CD4-positive, alpha-beta T cell (primary cell): ENCODE measurements around the gene KLHL24. TPM values are rescaled to one million over a fixed set of nuclear protein-coding genes. Genes with fewer than 3 reads are reported as not detected.
"Not testable (repeated sequence)": the region's sequence is repeated elsewhere in the genome, so short reads cannot be mapped to it uniquely, and the experiment has no call there.

Experiments used
- ATAC-seq: fragments of 200-7000 bp; cut with Tn5 transposase; one replicate; pipeline ENCODE4 v1.10.0; 2022; ENCODE audit warnings: mild to moderate bottlenecking; ENCODE audit not compliant: poor library complexity
- CTCF ChIA-PET: fragments of 350-600 bp; sonication (Branson Sonifier 250); formaldehyde crosslinking; loops from one replicate; lab custom pipeline; 2021; ENCODE audit warnings: antibody characterized with exemption, inconsistent platforms; lab: Charles Lee
- POLR2A ChIA-PET: fragments of 350-600 bp; sonication (Branson Sonifier 250); formaldehyde crosslinking; loops from one replicate; lab custom pipeline; 2021; ENCODE audit warnings: antibody characterized with exemption, inconsistent platforms; lab: Charles Lee
- DNase-seq, 14 experiments: peaks; one replicate each; pipeline ENCODE4 v3.0.0-alpha.2; 2013 to 2020; ENCODE audit warnings: mixed read lengths in 2 of 14
- H3K27ac ChIP-seq, 2 donors: one replicate each; pipeline versions ENCODE4 v1.5.1 to v1.7.0; 2013; ENCODE audit warnings: low read length in 2 of 2, low read depth in 1 of 2, mild to moderate bottlenecking in 1 of 2
- H3K27me3 ChIP-seq, 2 experiments: 1 replicate in 1 of 2; 2 replicates in 1 of 2; pipeline versions ENCODE4 v1.6.1 to v1.7.0; 2013; ENCODE audit warnings: low read length in 2 of 2, control low read depth in 1 of 2, mild to moderate bottlenecking in 1 of 2, moderate library complexity in 1 of 2; ENCODE audit not compliant: insufficient read depth in 2 of 2, control insufficient read depth in 1 of 2
- H3K36me3 ChIP-seq: one replicate; pipeline ENCODE4 v1.6.1; 2013; ENCODE audit warnings: low read length, control low read depth; ENCODE audit not compliant: insufficient read depth
- H3K4me1 ChIP-seq: one replicate; pipeline ENCODE4 v1.6.1; 2013; ENCODE audit warnings: low read length, control low read depth; ENCODE audit not compliant: insufficient read depth
- H3K4me3 ChIP-seq: one replicate; pipeline ENCODE4 v1.5.1; 2013; ENCODE audit warnings: mild to moderate bottlenecking, low read length, moderate library complexity
- H3K9me3 ChIP-seq, 2 experiments: 1 replicate in 1 of 2; 2 replicates in 1 of 2; pipeline versions ENCODE4 v1.6.1 to v1.7.0; 2013; ENCODE audit warnings: low read length in 2 of 2, mild to moderate bottlenecking in 2 of 2, control low read depth in 1 of 2, moderate library complexity in 1 of 2; ENCODE audit not compliant: control insufficient read depth in 1 of 2, insufficient read depth in 1 of 2
- H3K27ac Mint-ChIP-seq: one replicate; pipeline ENCODE4 v1.8.0; 2020; ENCODE audit warnings: mixed read lengths
- H3K27me3 Mint-ChIP-seq: one replicate; pipeline ENCODE4 v1.8.0; 2021; ENCODE audit warnings: mixed read lengths
- H3K36me3 Mint-ChIP-seq: one replicate; pipeline ENCODE4 v1.8.0; 2021; ENCODE audit warnings: low read depth, mixed read lengths
- H3K4me1 Mint-ChIP-seq: one replicate; pipeline ENCODE4 v1.8.0; 2021; ENCODE audit warnings: low read depth, mixed read lengths
- H3K4me3 Mint-ChIP-seq: one replicate; pipeline ENCODE4 v1.8.0; 2020; ENCODE audit warnings: mild to moderate bottlenecking, mixed read lengths
- H3K9me3 Mint-ChIP-seq: one replicate; pipeline ENCODE4 v1.8.0; 2020; ENCODE audit warnings: mixed read lengths
- intact Hi-C, 2 experiments: fragments of 100-400 bp; cut with DNase I in 1 of 2; cut with micrococcal nuclease in 1 of 2; formaldehyde crosslinking; loops; one replicate each; pipeline versions ENCODE4 v1.15.1 to v1.9.0; 2023 to 2025; cut with DNase I, micrococcal nuclease
- total RNA-seq, 174 experiments: library from RNA in 2 of 174; stranded (reverse) in 2 of 174; gene quantifications; one replicate each; pipeline ENCODE4 v1.2.3 and lab custom pipeline; 2021 to 2026
- TF ChIP-seq, protein P1 (sequence below): fragments of 200-600 bp; IDR thresholded peaks from one replicate; pipeline ENCODE4 v1.8.0; 2022; ENCODE audit warnings: antibody characterized with exemption, mild to moderate bottlenecking

Gene KLHL24
- total RNA-seq, 2 experiments from 2014 or later = 190 to 191 TPM

DNA sequence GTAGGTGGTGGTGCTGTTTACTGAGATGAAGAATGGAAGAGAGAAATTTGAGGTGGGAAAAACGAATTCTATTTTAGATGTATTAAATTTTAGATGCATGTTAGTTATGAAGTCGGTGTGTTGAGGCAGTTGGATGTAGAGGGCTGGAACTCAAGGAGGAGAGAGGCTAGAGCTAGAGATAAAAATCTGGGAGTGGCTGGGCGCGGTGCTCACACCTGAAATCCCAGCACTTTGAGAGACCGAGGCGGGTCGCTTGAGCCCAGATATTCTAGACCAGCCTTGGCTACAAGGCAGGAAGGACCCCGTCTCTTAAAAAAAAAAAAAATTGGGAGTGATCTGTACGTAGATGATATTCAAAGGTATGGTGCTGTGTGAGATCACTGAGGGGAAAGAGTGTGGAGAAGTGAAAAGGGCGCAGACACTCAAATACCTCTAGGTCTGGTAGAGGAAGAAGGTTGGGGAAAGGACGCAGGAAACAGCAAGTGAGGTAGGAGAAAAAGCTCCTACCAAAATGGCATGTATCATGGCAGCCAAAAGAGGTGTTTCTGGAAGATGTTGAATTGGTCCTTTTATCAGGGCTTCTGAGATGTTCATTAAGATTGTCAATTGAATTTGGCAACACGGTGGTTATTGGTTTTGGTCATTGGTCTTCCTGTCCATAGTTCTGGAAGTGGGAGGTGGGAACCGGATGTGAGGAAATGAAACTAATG lies 64.0 kb downstream of the KLHL24 start:
- TF ChIP-seq, protein P1, sequence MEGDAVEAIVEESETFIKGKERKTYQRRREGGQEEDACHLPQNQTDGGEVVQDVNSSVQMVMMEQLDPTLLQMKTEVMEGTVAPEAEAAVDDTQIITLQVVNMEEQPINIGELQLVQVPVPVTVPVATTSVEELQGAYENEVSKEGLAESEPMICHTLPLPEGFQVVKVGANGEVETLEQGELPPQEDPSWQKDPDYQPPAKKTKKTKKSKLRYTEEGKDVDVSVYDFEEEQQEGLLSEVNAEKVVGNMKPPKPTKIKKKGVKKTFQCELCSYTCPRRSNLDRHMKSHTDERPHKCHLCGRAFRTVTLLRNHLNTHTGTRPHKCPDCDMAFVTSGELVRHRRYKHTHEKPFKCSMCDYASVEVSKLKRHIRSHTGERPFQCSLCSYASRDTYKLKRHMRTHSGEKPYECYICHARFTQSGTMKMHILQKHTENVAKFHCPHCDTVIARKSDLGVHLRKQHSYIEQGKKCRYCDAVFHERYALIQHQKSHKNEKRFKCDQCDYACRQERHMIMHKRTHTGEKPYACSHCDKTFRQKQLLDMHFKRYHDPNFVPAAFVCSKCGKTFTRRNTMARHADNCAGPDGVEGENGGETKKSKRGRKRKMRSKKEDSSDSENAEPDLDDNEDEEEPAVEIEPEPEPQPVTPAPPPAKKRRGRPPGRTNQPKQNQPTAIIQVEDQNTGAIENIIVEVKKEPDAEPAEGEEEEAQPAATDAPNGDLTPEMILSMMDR = no peak
- Mint-ChIP-seq H3K9me3 (no peaks in the 10 kb centered on the region), H3K4me3 (peak overlapping the region; percentile 99), H3K4me1 (peaks cover 51% of the 10 kb centered on the region), H3K27ac (peak overlapping the region; percentile 72), H3K36me3 (peaks cover 10% of the 10 kb centered on the region), H3K27me3 (no peaks in the 10 kb centered on the region)
- H3K27me3 ChIP-seq = no peaks in the 10 kb centered on the region
- DNase-seq = peak in 2 of 14 experiments; percentile 10 to 14
- H3K36me3 ChIP-seq = peaks cover 6% of the 10 kb centered on the region
- no peak overlapping the region for H3K27ac ChIP-seq
- no peak for ATAC-seq
- intact Hi-C loops = no loop called here
- no peaks in the 10 kb centered on the region for H3K9me3 ChIP-seq
- H3K4me1 ChIP-seq = peaks cover 19% of the 10 kb centered on the region
- POLR2A ChIA-PET = interaction anchor here (0.6 to 4.3 kb wide), 3 partner anchors 10 to 113 kb away, joined by 3 to 104 read pairs (median 9); partner anchors contain the start of gene KLHL24
- peak overlapping the region; percentile 91 for H3K4me3 ChIP-seq
- CTCF ChIA-PET = no interaction called here

DNA sequence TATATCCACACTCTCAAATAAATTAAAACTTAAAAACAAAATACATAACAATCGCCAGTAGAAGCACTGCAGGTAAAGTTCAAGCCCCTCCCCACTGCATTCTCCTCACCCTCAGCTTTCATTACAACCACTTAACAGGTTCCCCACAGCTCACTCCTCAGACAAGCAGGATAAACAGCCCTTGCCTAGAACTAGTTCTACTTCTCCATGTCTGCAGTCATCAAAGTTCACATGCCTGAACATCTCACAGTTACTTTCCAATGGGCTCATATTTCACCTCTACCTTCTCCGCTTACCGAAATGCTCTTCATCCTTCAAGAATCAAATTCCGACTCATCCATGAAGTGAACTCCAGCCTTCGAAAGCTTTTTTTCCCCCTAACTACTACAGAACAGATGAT lies 66.3 kb downstream of the KLHL24 start:
- intact Hi-C loops = no loop called here
- Histone ChIP-seq H3K27ac (no peak overlapping the region), H3K4me1 (peaks cover 19% of the 10 kb centered on the region), H3K9me3 (no peaks in the 10 kb centered on the region), H3K36me3 (peaks cover 6% of the 10 kb centered on the region), H3K4me3 (no peak overlapping the region), H3K27me3 (no peaks in the 10 kb centered on the region)
- DNase-seq = no peak
- Mint-ChIP-seq H3K4me3 (no peak overlapping the region), H3K36me3 (peaks cover 10% of the 10 kb centered on the region), H3K9me3 (no peaks in the 10 kb centered on the region), H3K4me1 (peaks cover 59% of the 10 kb centered on the region), H3K27me3 (no peaks in the 10 kb centered on the region), H3K27ac (no peak overlapping the region)
- TF ChIP-seq, protein P1 = no peak
- no peak for ATAC-seq
- ChIA-PET POLR2A (no interaction called here), CTCF (no interaction called here)

DNA sequence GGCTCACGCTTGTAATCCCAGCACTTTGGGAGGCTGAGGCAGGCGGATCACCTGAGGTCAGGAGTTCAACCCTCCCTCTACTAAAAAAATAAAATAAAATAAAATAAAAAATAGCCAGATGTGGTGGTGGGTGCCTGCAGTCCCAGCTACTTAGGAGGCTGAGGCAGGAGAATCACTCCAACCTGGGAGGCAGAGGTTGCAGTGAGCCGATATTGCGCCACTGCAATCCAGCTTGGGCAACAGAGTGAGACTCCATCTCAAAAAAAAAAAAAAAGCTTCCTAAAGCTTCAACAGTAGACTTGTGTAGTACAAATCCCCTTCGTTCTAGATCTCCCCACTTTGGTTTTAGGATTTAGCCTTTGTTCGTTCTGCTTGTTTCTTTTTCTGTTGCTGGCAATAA lies 68.5 kb downstream of the KLHL24 start:
- H3K4me1 Mint-ChIP-seq = peaks cover 50% of the 10 kb centered on the region
- H3K4me1 ChIP-seq, H3K27ac ChIP-seq, ATAC-seq, H3K4me3 ChIP-seq, H3K27me3 Mint-ChIP-seq, H3K36me3 ChIP-seq, H3K4me3 Mint-ChIP-seq, H3K27ac Mint-ChIP-seq, H3K27me3 ChIP-seq, H3K9me3 ChIP-seq, intact Hi-C loops, DNase-seq, H3K9me3 Mint-ChIP-seq, H3K36me3 Mint-ChIP-seq: not testable (repeated sequence)
- ChIA-PET POLR2A (interaction anchor here (0.6 to 1.1 kb wide), 2 partner anchors 30 to 67 kb away, joined by 3 to 6 read pairs; no protein-coding TSS in a partner anchor), CTCF (interaction anchor here (0.7 to 1.0 kb wide), 2 partner anchors 66 to 186 kb away, joined by 3 read pairs; no protein-coding TSS in a partner anchor)
